Endothelial cell of umbilical vein (primary cell): Measurements from ENCODE around the gene GABRG1. TPM values are rescaled to one million over a fixed set of nuclear protein-coding genes. Genes with fewer than 3 reads are reported as not detected.

Experiments
- BruUV-seq: library from RNA; stranded (reverse); fragments of 400-500 nt; replicated peaks from 2 replicates; lab custom pipeline; 2021; lab: Mats Ljungman, UMichigan
- CTCF ChIA-PET: fragments of 300-600, 350-600 bp; sonication (Branson Sonifier 250); formaldehyde crosslinking; loops from one replicate; lab custom pipeline; 2021; ENCODE audit warnings: antibody characterized with exemption, inconsistent platforms; lab: Charles Lee
- POLR2A ChIA-PET: fragments of 300-600, 350-600 bp; sonication (Branson Sonifier 250); formaldehyde crosslinking; loops from one replicate; lab custom pipeline; 2021; ENCODE audit warnings: antibody characterized with exemption, inconsistent platforms; lab: Charles Lee
- DNase-seq: peaks from one replicate; pipeline ENCODE4 v3.0.0-alpha.2; 2011; ENCODE audit warnings: low read depth, low spot score
- FAIRE-seq: peaks from 2 replicates; lab custom pipeline; 2011; peaks lifted over from hg19 to GRCh38; lab: Jason Lieb, UNC
- H2AFZ ChIP-seq: 2 replicates; pipeline ENCODE4 v1.6.0; 2012; ENCODE audit warnings: low read depth, low read length, control low read depth, inconsistent platforms
- H3K27ac ChIP-seq: 2 replicates; pipeline ENCODE4 v1.5.1; 2011; ENCODE audit warnings: low read depth, mild to moderate bottlenecking, control low read depth, low read length, moderate library complexity; ENCODE audit not compliant: insufficient read depth
- H3K27me3 ChIP-seq, 2 experiments: 2 replicates each; pipeline versions ENCODE4 v1.6.0 to v1.6.1; 2011; ENCODE audit warnings: low read length in 2 of 2, mixed read lengths in 1 of 2; ENCODE audit not compliant: control insufficient read depth in 2 of 2, insufficient read depth in 2 of 2
- H3K36me3 ChIP-seq, 2 experiments: 2 replicates in 1 of 2; 3 replicates in 1 of 2; pipeline ENCODE4 v1.5.1; 2011; ENCODE audit warnings: low read length in 2 of 2, mild to moderate bottlenecking in 1 of 2, moderate library complexity in 1 of 2; ENCODE audit not compliant: control insufficient read depth in 2 of 2, insufficient read depth in 2 of 2; ENCODE audit errors: extremely low read depth in 1 of 2
- H3K4me1 ChIP-seq: 3 replicates; pipeline ENCODE4 v1.5.1; 2011; ENCODE audit warnings: mild to moderate bottlenecking, low read length; ENCODE audit not compliant: control insufficient read depth, insufficient read depth; ENCODE audit errors: extremely low read depth
- H3K4me2 ChIP-seq: 2 replicates; pipeline ENCODE4 v1.6.1; 2011; ENCODE audit warnings: low read length, control low read depth, mixed read lengths; ENCODE audit not compliant: insufficient read depth
- H3K4me3 ChIP-seq, 3 experiments: fragments of 200-600 bp in 1 of 3; sonication (generic), shearing (Covaris generic) in 1 of 3; replicated peaks in 1 of 3; 2 replicates each; pipeline ENCODE4 v1.5.1; 2011 to 2016; ENCODE audit warnings: control low read depth in 3 of 3, low read length in 3 of 3, mild to moderate bottlenecking in 2 of 3, inconsistent platforms in 1 of 3, low read depth in 1 of 3, moderate library complexity in 1 of 3; ENCODE audit not compliant: insufficient read depth in 1 of 3
- H3K79me2 ChIP-seq: 2 replicates; pipeline ENCODE4 v1.6.0; 2012; ENCODE audit warnings: low read length, inconsistent platforms; ENCODE audit not compliant: control insufficient read depth, insufficient read depth
- H3K9ac ChIP-seq: replicated peaks from 2 replicates; pipeline ENCODE3; 2011; ENCODE audit warnings: low read length, control low read depth; ENCODE audit not compliant: insufficient read depth; ENCODE audit errors: extremely low read depth
- H3K9me1 ChIP-seq: replicated peaks from 3 replicates; pipeline ENCODE4 v1.6.0; 2011; ENCODE audit warnings: mild to moderate bottlenecking, low read length; ENCODE audit not compliant: control insufficient read depth, insufficient read depth; ENCODE audit errors: extremely low read depth
- H3K9me3 ChIP-seq: replicated peaks from 2 replicates; pipeline ENCODE4 v1.5.1; 2012; ENCODE audit warnings: low read length, inconsistent platforms; ENCODE audit not compliant: control insufficient read depth, insufficient read depth
- H4K20me1 ChIP-seq: replicated peaks from 2 replicates; pipeline ENCODE3; 2011; ENCODE audit warnings: mild to moderate bottlenecking, low read length; ENCODE audit not compliant: control insufficient read depth, insufficient read depth; ENCODE audit errors: extremely low read depth
- CTCF ChIP-seq, 2 donors: IDR thresholded peaks; 1 replicate in 1 of 2; 2 replicates in 1 of 2; pipeline ENCODE4 v1.5.1; 2011; ENCODE audit warnings: low read length in 2 of 2, mild to moderate bottlenecking in 2 of 2, moderate library complexity in 2 of 2, control low read depth in 1 of 2, inconsistent platforms in 1 of 2, low read depth in 1 of 2; ENCODE audit not compliant: insufficient read depth in 1 of 2; ENCODE audit errors: extremely low read depth in 1 of 2
- EZH2 ChIP-seq: IDR thresholded peaks from 2 replicates; pipeline ENCODE4 v1.6.1; 2012; ENCODE audit warnings: borderline replicate concordance, low read depth, mild to moderate bottlenecking, moderate library complexity, low read length, inconsistent platforms; ENCODE audit not compliant: severe bottlenecking
- GATA2 ChIP-seq: IDR thresholded peaks from 2 replicates; pipeline ENCODE4 v1.7.0; 2011; ENCODE audit warnings: low read depth, mild to moderate bottlenecking, moderate library complexity, mixed read lengths, low read length; ENCODE audit not compliant: insufficient read length, insufficient read depth
- JUN ChIP-seq: IDR thresholded peaks from 2 replicates; pipeline ENCODE4 v1.6.1; 2011; ENCODE audit warnings: borderline replicate concordance, low read depth; ENCODE audit not compliant: insufficient read length, insufficient read depth
- MYC ChIP-seq: IDR thresholded peaks from one replicate; pipeline ENCODE4 v1.6.1; 2011; ENCODE audit warnings: mild to moderate bottlenecking, low read depth, low read length
- POLR2A ChIP-seq: IDR thresholded peaks from 2 replicates; pipeline ENCODE4 v1.6.1; 2012; ENCODE audit warnings: low read depth, mild to moderate bottlenecking, control low read depth, low read length
- POLR2AphosphoS5 ChIP-seq: IDR thresholded peaks from 2 replicates; pipeline ENCODE4 v1.6.1; 2012; ENCODE audit warnings: low read depth, mild to moderate bottlenecking, control low read depth, low read length, moderate library complexity; ENCODE audit not compliant: insufficient read depth
- dilution Hi-C: fragments of 300-500 bp; cut with MboI; formaldehyde crosslinking; loops from one replicate; pipeline ENCODE4 v1.15.0; 2019; ENCODE audit warnings: low sequenced_read_pairs; ENCODE audit not compliant: extremely low pct_ligation_motif_present
- intact Hi-C: fragments of 100-400 bp; cut with micrococcal nuclease; formaldehyde crosslinking; loops from one replicate; pipeline ENCODE4 v1.10.0; 2022
- polyA plus RNA-seq, 4 experiments: library from polyadenylated mRNA; depleted of rRNA in 3 of 4; stranded (reverse) in 3 of 4; unstranded in 1 of 4; fragments of >200 nt; gene quantifications; 2 replicates each; pipeline versions ENCODE4 v1.2.1 to v1.2.3, GENCODE V29; 2011 to 2012; ENCODE audit warnings: missing spikeins in 1 of 4
- total RNA-seq: library from RNA; stranded (reverse); gene quantifications from 2 replicates; pipeline ENCODE4 v1.2.3, GENCODE V29; 2021
- TF ChIP-seq, protein P1 (sequence below): IDR thresholded peaks from 2 replicates; pipeline ENCODE4 v1.6.1; 2011; ENCODE audit not compliant: insufficient read depth, insufficient read length

GABRG1 gene
- total and polyA plus RNA-seq, 2 donors (not counting 3 experiments of a cell fraction or from before 2014, with no cell fraction given): not detected

- Histone ChIP-seq H3K27ac (no peak overlapping the region), H3K27me3 (no peaks in the 10 kb centered on the region), H4K20me1 (no peaks in the 10 kb centered on the region), H3K79me2 (no peaks in the 10 kb centered on the region), H3K36me3 (no peaks in the 10 kb centered on the region), H3K4me3 (no peak overlapping the region), H3K9me3 (peaks cover 2% of the 10 kb centered on the region), H3K9ac (no peak overlapping the region), H3K4me2 (no peak overlapping the region), H2AFZ (no peak overlapping the region), H3K9me1 (no peaks in the 10 kb centered on the region), H3K4me1 (no peaks in the 10 kb centered on the region)
- BruUV-seq: no TSS peak
- POLR2A ChIA-PET: no interaction called here
- FAIRE-seq (no peak), DNase-seq (no peak)
- dilution Hi-C loops (no loop called here), intact Hi-C loops (no loop called here)
- CTCF ChIA-PET: no interaction called here
- no peak for TF ChIP-seq POLR2A
- no peak for TF ChIP-seq GATA2
- no peak for TF ChIP-seq JUN
- no peak for TF ChIP-seq EZH2
- TF ChIP-seq, protein P1, sequence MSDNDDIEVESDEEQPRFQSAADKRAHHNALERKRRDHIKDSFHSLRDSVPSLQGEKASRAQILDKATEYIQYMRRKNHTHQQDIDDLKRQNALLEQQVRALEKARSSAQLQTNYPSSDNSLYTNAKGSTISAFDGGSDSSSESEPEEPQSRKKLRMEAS: no peak
- TF ChIP-seq POLR2AphosphoS5: no peak
- no peak for TF ChIP-seq CTCF (IDR thresholded peaks at IDR 0.05; ENCODE audit: extremely low read depth in 1 of 2, insufficient read depth in 1 of 2, low read depth in 1 of 2, low read length in 2 of 2)
- no peak for TF ChIP-seq MYC
Measured at GRCh38 chr4:46051392-46051791, 72.5 kb downstream of the GABRG1 start.
